H9 (cell line): ENCODE measurements around the gene BRD3OS. TPM values are rescaled to one million over a fixed set of nuclear protein-coding genes. Genes with fewer than 3 reads are reported as not detected.

ENCODE experiments used
- DNase-seq: peaks from one replicate; pipeline ENCODE4 v3.0.0-alpha.2; 2017
- H2AFZ ChIP-seq: one replicate; pipeline ENCODE4 v1.6.1; 2013; ENCODE audit warnings: mild to moderate bottlenecking, low read length, control low read depth, moderate library complexity
- H2AK5ac ChIP-seq: 2 replicates; pipeline ENCODE4 v1.6.1; 2013; ENCODE audit warnings: low read length, control low read depth, mixed read lengths; ENCODE audit not compliant: insufficient read length
- H2BK120ac ChIP-seq: one replicate; pipeline ENCODE4 v1.6.1; 2013; ENCODE audit warnings: low read depth, mild to moderate bottlenecking, low read length, control low read depth, inconsistent platforms; ENCODE audit not compliant: poor library complexity, severe bottlenecking
- H2BK12ac ChIP-seq: 2 replicates; pipeline ENCODE4 v1.6.1; 2013; ENCODE audit warnings: low read length, control low read depth, mixed read lengths, low read depth; ENCODE audit not compliant: insufficient read length
- H2BK15ac ChIP-seq: 2 replicates; pipeline ENCODE4 v1.6.1; 2013; ENCODE audit warnings: low read depth, low read length, control low read depth
- H2BK20ac ChIP-seq: one replicate; pipeline ENCODE4 v1.6.1; 2013; ENCODE audit warnings: low read depth, mild to moderate bottlenecking, low read length, control low read depth, inconsistent platforms; ENCODE audit not compliant: poor library complexity, severe bottlenecking
- H2BK5ac ChIP-seq: 2 replicates; pipeline ENCODE4 v1.6.1; 2013; ENCODE audit warnings: low read length, control low read depth, mixed read lengths; ENCODE audit not compliant: insufficient read length
- H3K14ac ChIP-seq: 2 replicates; pipeline ENCODE4 v1.6.1; 2013; ENCODE audit warnings: low read length, control low read depth; ENCODE audit not compliant: insufficient read depth
- H3K18ac ChIP-seq: 2 replicates; pipeline ENCODE4 v1.6.1; 2013; ENCODE audit warnings: low read depth, mild to moderate bottlenecking, mixed read lengths, low read length, control low read depth; ENCODE audit not compliant: insufficient read length
- H3K23ac ChIP-seq: 2 replicates; pipeline ENCODE4 v1.6.1; 2013; ENCODE audit warnings: low read length, control low read depth, mixed read lengths, low read depth; ENCODE audit not compliant: insufficient read length
- H3K23me2 ChIP-seq: 2 replicates; pipeline ENCODE4 v1.6.1; 2013; ENCODE audit warnings: low read depth, mild to moderate bottlenecking, mixed read lengths, low read length, control low read depth; ENCODE audit not compliant: insufficient read length, poor library complexity, severe bottlenecking
- H3K27ac ChIP-seq: 2 replicates; pipeline ENCODE4 v1.5.1; 2013; ENCODE audit warnings: low read length, control low read depth, mixed read lengths, low read depth; ENCODE audit not compliant: insufficient read length
- H3K27me3 ChIP-seq: 2 replicates; pipeline ENCODE4 v1.6.1; 2013; ENCODE audit warnings: low read length, control low read depth, inconsistent platforms; ENCODE audit not compliant: insufficient read depth
- H3K4ac ChIP-seq: 2 replicates; pipeline ENCODE4 v1.6.1; 2013; ENCODE audit warnings: low read depth, mild to moderate bottlenecking, control low read depth, inconsistent platforms, low read length, moderate library complexity
- H3K4me1 ChIP-seq: 2 replicates; pipeline ENCODE4 v1.6.1; 2013; ENCODE audit warnings: low read length, control low read depth, inconsistent platforms; ENCODE audit not compliant: insufficient read depth
- H3K4me2 ChIP-seq: 2 replicates; pipeline ENCODE4 v1.6.1; 2013; ENCODE audit warnings: low read length, control low read depth, mixed read lengths; ENCODE audit not compliant: insufficient read length, insufficient read depth
- H3K56ac ChIP-seq: 2 replicates; pipeline ENCODE4 v1.6.1; 2013; ENCODE audit warnings: low read depth, mild to moderate bottlenecking, mixed read lengths, low read length, control low read depth; ENCODE audit not compliant: insufficient read length
- H3K79me1 ChIP-seq: 2 replicates; pipeline ENCODE4 v1.6.1; 2013; ENCODE audit warnings: low read depth, mild to moderate bottlenecking, moderate library complexity, low read length, control low read depth, inconsistent platforms; ENCODE audit not compliant: insufficient read depth, poor library complexity, severe bottlenecking
- H3K79me2 ChIP-seq: 2 replicates; pipeline ENCODE4 v1.6.1; 2013; ENCODE audit warnings: low read length, control low read depth, inconsistent platforms; ENCODE audit not compliant: insufficient read depth
- H3K9ac ChIP-seq: 2 replicates; pipeline ENCODE4 v1.6.1; 2013; ENCODE audit warnings: low read length, control low read depth, mixed read lengths; ENCODE audit not compliant: insufficient read length; ENCODE audit errors: extremely low read depth
- H3K9me3 ChIP-seq: one replicate; pipeline ENCODE4 v1.6.1; 2013; ENCODE audit warnings: low read depth, low read length, inconsistent platforms; ENCODE audit not compliant: control insufficient read depth
- H3T11ph ChIP-seq: one replicate; pipeline ENCODE4 v1.6.1; 2013; ENCODE audit warnings: mild to moderate bottlenecking, low read length, control low read depth, inconsistent platforms
- H4K20me1 ChIP-seq: one replicate; pipeline ENCODE4 v1.6.1; 2013; ENCODE audit not compliant: control insufficient read depth, insufficient read length, insufficient read depth
- H4K5ac ChIP-seq: 2 replicates; pipeline ENCODE4 v1.6.1; 2013; ENCODE audit warnings: low read depth, mild to moderate bottlenecking, mixed read lengths, low read length, control low read depth; ENCODE audit not compliant: insufficient read length
- H4K8ac ChIP-seq: replicated peaks from 2 replicates; pipeline ENCODE4 v1.6.1; 2013; ENCODE audit warnings: low read length, control low read depth, mixed read lengths, low read depth; ENCODE audit not compliant: insufficient read length
- H4K91ac ChIP-seq: 2 replicates; pipeline ENCODE4 v1.6.1; 2013; ENCODE audit warnings: low read depth, mild to moderate bottlenecking, moderate library complexity, mixed read lengths, low read length, control low read depth; ENCODE audit not compliant: insufficient read length
- H3K27ac Mint-ChIP-seq, 3 experiments: 2 replicates in 2 of 3; 3 replicates in 1 of 3; pipeline ENCODE4 v1.8.0; 2020 to 2021; ENCODE audit warnings: mixed read lengths in 3 of 3, mild to moderate bottlenecking in 1 of 3, moderate library complexity in 1 of 3
- H3K27me3 Mint-ChIP-seq: 2 replicates; pipeline ENCODE4 v1.8.0; 2021; ENCODE audit warnings: low read depth, mild to moderate bottlenecking, moderate library complexity, mixed read lengths
- H3K36me3 Mint-ChIP-seq, 3 experiments: 2 replicates in 2 of 3; 3 replicates in 1 of 3; pipeline ENCODE4 v1.8.0; 2020 to 2021; ENCODE audit warnings: low read depth in 3 of 3, mixed read lengths in 3 of 3; ENCODE audit not compliant: insufficient read depth in 1 of 3
- H3K4me1 Mint-ChIP-seq, 2 experiments: 2 replicates each; pipeline ENCODE4 v1.8.0; 2020; ENCODE audit warnings: mixed read lengths in 2 of 2
- H3K4me3 Mint-ChIP-seq, 2 experiments: 2 replicates in 1 of 2; 3 replicates in 1 of 2; pipeline ENCODE4 v1.8.0; 2020 to 2021; ENCODE audit warnings: mild to moderate bottlenecking in 2 of 2, mixed read lengths in 2 of 2, moderate library complexity in 1 of 2
- H3K9me3 Mint-ChIP-seq, 2 experiments: 2 replicates in 1 of 2; 3 replicates in 1 of 2; pipeline ENCODE4 v1.8.0; 2020; ENCODE audit warnings: mild to moderate bottlenecking in 2 of 2, mixed read lengths in 2 of 2, moderate library complexity in 1 of 2
- WGBS: extraction: QIAGEN DNeasy Blood & Tissue Kit; methylation state at CpG from one replicate; pipeline ENCODE4 v1.1.7; 2013; ENCODE audit warnings: missing lambda C conversion rate, low lambda C conversion rate, mixed read lengths; ENCODE audit not compliant: insufficient read length; ENCODE audit errors: extremely low coverage; 5-methylcytosine and 5-hydroxymethylcytosine counted together
- total RNA-seq: library from RNA; stranded (reverse); gene quantifications from 2 replicates; pipeline ENCODE4 v1.2.1, GENCODE V29; 2021
- TF ChIP-seq, protein P1 (sequence below): fragments of 200-600 bp; sonication (generic); conservative IDR thresholded peaks from 3 replicates; pipeline ENCODE4 v1.8.0; 2021; ENCODE audit warnings: antibody characterized with exemption, mild to moderate bottlenecking

The BRD3OS gene
- total RNA-seq, 1 experiment from 2014 or later = 16.4 TPM

DNA sequence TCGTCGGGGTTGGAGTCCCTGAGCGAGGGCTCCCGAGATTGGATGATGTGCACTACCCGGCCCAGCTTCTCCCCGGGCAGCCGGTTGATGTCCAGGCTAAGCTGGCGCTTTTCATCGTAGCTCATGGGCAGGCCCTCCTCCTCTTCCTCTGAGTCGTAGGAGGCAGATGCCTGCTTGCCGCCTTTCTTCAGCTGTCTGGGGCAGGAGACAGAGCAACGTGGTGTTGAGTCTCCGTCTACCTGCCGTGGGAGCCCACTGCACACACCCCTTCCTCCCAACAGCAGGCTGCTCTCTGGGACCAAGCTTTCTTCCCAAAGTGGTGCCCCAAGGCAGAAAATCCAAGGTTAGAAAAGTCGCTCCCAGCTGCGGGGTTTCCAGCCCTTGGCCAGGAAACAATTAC, 10.8 kb downstream of the BRD3OS start:
- Histone ChIP-seq H3K27me3 (no peaks in the 10 kb centered on the region), H3K79me1 (no peaks in the 10 kb centered on the region), H4K20me1 (no peaks in the 10 kb centered on the region), H3K79me2 (no peaks in the 10 kb centered on the region), H3K27ac (no peak overlapping the region), H2BK12ac (no peak overlapping the region), H2BK5ac (no peak overlapping the region), H2BK15ac (no peak overlapping the region), H2BK20ac (no peak overlapping the region), H4K8ac (no peak overlapping the region), H3K14ac (no peak overlapping the region), H2BK120ac (no peak overlapping the region), H3K56ac (no peak overlapping the region), H3K23me2 (no peaks in the 10 kb centered on the region), H3K9me3 (no peaks in the 10 kb centered on the region), H3K4me1 (no peaks in the 10 kb centered on the region), H3T11ph (no peak overlapping the region), H3K23ac (no peak overlapping the region), H3K9ac (no peak overlapping the region), H3K18ac (no peak overlapping the region), H2AFZ (no peak overlapping the region), H3K4me2 (no peak overlapping the region), H2AK5ac (no peak overlapping the region), H4K91ac (no peak overlapping the region), H3K4ac (no peak overlapping the region), H4K5ac (no peak overlapping the region)
- no peaks in the 10 kb centered on the region for H3K9me3 Mint-ChIP-seq
- H3K4me3 Mint-ChIP-seq = no peak overlapping the region
- no CpG with 5 or more reads among the region's 16 CpGs for WGBS
- no peak for DNase-seq
- H3K4me1 Mint-ChIP-seq = no peaks in the 10 kb centered on the region
- no peak overlapping the region; a peak in 1 of 7 replicates for H3K27ac Mint-ChIP-seq
- H3K27me3 Mint-ChIP-seq = no peaks in the 10 kb centered on the region; the same call in 1 of the 2 replicates
- TF ChIP-seq, protein P1, sequence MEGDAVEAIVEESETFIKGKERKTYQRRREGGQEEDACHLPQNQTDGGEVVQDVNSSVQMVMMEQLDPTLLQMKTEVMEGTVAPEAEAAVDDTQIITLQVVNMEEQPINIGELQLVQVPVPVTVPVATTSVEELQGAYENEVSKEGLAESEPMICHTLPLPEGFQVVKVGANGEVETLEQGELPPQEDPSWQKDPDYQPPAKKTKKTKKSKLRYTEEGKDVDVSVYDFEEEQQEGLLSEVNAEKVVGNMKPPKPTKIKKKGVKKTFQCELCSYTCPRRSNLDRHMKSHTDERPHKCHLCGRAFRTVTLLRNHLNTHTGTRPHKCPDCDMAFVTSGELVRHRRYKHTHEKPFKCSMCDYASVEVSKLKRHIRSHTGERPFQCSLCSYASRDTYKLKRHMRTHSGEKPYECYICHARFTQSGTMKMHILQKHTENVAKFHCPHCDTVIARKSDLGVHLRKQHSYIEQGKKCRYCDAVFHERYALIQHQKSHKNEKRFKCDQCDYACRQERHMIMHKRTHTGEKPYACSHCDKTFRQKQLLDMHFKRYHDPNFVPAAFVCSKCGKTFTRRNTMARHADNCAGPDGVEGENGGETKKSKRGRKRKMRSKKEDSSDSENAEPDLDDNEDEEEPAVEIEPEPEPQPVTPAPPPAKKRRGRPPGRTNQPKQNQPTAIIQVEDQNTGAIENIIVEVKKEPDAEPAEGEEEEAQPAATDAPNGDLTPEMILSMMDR = no peak
- peaks cover 43 to 79% (median 79%) of the 10 kb centered on the region in 3 experiments; a peak in 6 of 7 replicates for H3K36me3 Mint-ChIP-seq
